ENCODE measurements around the gene ADH1A. TPM values are rescaled to one million over a fixed set of nuclear protein-coding genes. Genes with fewer than 3 reads are reported as not detected.

The ADH1A gene
- total and polyA plus RNA-seq, 2 of the 13 experiments (the other 11 are each of a cell fraction or from before 2014, with no cell fraction given) = 0.13 TPM; not detected in 1

DNA sequence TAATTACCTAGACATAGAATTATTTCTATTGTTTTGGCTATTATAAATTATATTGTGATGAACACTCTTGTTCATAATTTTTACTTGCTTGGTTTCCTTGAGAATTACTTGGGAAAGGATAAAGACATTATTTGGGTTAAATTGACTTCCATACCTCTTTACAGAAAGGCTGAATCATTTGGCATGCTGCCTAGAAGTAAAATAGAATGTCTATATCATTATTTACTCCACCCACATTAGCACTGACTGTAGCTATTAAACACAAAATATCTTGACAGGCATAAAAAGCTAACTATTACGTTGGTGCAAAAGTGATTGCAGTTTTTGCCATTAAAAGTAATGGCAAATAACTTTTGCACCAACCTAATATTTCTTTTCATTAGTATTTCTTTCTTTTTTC lies 42.1 kb downstream of the ADH1A start:
- no peak overlapping the region for H3K9ac ChIP-seq (ENCODE audit: insufficient read depth, low read depth, low read length)
- no peak overlapping the region for H3K27ac ChIP-seq (ENCODE audit: extremely low read length, insufficient read depth, low read length)
- peaks cover 18% of the 10 kb centered on the region for H3K4me1 ChIP-seq (ENCODE audit: insufficient read depth, low read length)
- H3K79me2 ChIP-seq (ENCODE audit: insufficient read depth, low read length) = no peaks in the 10 kb centered on the region
- H2AFZ ChIP-seq (ENCODE audit: low read length) = no peak overlapping the region
- FAIRE-seq = no peak
- WGBS (ENCODE audit: low lambda C conversion rate) = 90% methylated on average over 1 of the region's 1 CpG
- no peak for DNase-seq (ENCODE audit: low spot score)
- intact Hi-C loops (cut with micrococcal nuclease; ENCODE audit: unreplicated experiment) (no loop called here), in situ Hi-C loops (cut with HindIII; ENCODE audit: extremely low pct_ligation_motif_present, low pct_unique_long_range_greater_than_20kb) (no loop called here)
- no TSS peak for BruUV-seq (replicated peaks)
- no peak overlapping the region for H3K4me3 ChIP-seq (replicated peaks in 1 of 3; ENCODE audit: insufficient read depth in 1 of 3, low read depth in 2 of 3, low read length in 3 of 3)
- TF ChIP-seq NAIF1 (CRISPR knock-in tag; IDR thresholded peaks at IDR 0.05; ENCODE audit: borderline replicate concordance) (no peak), ZKSCAN1 (IDR thresholded peaks at IDR 0.05; ENCODE audit: low read length) (no peak), ZSCAN22 (CRISPR knock-in tag; IDR thresholded peaks at IDR 0.05) (no peak), ZNF598 (CRISPR knock-in tag; IDR thresholded peaks at IDR 0.05; ENCODE audit: borderline replicate concordance) (no peak), AFF4 (CRISPR knock-in tag; IDR thresholded peaks at IDR 0.05) (no peak), ZNF512B (CRISPR knock-in tag; IDR thresholded peaks at IDR 0.05; ENCODE audit: borderline replicate concordance) (no peak), DNMT3B (CRISPR knock-in tag; conservative IDR thresholded peaks at IDR 0.05) (no peak), ZFAT (CRISPR knock-in tag; conservative IDR thresholded peaks at IDR 0.05) (no peak), RFXAP (CRISPR knock-in tag; IDR thresholded peaks at IDR 0.05; ENCODE audit: borderline replicate concordance) (no peak), KLF6 (CRISPR knock-in tag; IDR thresholded peaks at IDR 0.05) (no peak), POLR2A (IDR thresholded peaks at IDR 0.05; ENCODE audit: insufficient read depth in 1 of 2, low read depth in 2 of 2, low read length in 2 of 2) (no peak), ZNF749 (CRISPR knock-in tag; IDR thresholded peaks at IDR 0.05; ENCODE audit: borderline replicate concordance) (no peak), RNF2 (conservative IDR thresholded peaks at IDR 0.05; ENCODE audit: low read depth) (no peak), ERF (CRISPR knock-in tag; IDR thresholded peaks at IDR 0.05) (no peak)
- TF ChIP-seq, protein P1, sequence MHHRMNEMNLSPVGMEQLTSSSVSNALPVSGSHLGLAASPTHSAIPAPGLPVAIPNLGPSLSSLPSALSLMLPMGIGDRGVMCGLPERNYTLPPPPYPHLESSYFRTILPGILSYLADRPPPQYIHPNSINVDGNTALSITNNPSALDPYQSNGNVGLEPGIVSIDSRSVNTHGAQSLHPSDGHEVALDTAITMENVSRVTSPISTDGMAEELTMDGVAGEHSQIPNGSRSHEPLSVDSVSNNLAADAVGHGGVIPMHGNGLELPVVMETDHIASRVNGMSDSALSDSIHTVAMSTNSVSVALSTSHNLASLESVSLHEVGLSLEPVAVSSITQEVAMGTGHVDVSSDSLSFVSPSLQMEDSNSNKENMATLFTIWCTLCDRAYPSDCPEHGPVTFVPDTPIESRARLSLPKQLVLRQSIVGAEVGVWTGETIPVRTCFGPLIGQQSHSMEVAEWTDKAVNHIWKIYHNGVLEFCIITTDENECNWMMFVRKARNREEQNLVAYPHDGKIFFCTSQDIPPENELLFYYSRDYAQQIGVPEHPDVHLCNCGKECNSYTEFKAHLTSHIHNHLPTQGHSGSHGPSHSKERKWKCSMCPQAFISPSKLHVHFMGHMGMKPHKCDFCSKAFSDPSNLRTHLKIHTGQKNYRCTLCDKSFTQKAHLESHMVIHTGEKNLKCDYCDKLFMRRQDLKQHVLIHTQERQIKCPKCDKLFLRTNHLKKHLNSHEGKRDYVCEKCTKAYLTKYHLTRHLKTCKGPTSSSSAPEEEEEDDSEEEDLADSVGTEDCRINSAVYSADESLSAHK (CRISPR knock-in tag; IDR thresholded peaks at IDR 0.05; ENCODE audit: borderline replicate concordance) = no peak
- TF ChIP-seq, protein P2, sequence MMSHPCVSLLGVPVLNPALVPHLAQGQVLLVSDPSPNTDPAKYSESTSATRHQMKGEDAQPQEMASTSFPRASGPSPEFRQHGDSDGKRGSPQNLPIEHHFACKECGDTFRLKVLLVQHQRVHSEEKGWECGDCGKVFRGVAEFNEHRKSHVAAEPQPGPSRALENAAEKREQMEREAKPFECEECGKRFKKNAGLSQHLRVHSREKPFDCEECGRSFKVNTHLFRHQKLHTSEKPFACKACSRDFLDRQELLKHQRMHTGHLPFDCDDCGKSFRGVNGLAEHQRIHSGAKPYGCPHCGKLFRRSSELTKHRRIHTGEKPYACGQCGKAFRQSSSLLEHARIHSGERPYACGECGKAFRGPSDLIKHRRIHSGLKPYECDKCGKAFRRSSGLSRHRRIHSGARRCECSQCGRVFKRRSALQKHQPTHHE (CRISPR knock-in tag; IDR thresholded peaks at IDR 0.05; ENCODE audit: borderline replicate concordance) = no peak
- H3K9me3 ChIP-seq (ENCODE audit: low read length) = peaks cover 7% of the 10 kb centered on the region
- no peaks in the 10 kb centered on the region for H3K36me3 ChIP-seq (replicated peaks in 1 of 2; ENCODE audit: control insufficient read depth in 1 of 2, insufficient read depth in 2 of 2, low read length in 2 of 2)
- ChIA-PET CTCF (ENCODE audit: low intra/inter-chr PET ratio, low total read pairs) (no interaction called here), POLR2A (no interaction called here)
- H4K20me1 ChIP-seq (ENCODE audit: insufficient read depth, low read length) = no peaks in the 10 kb centered on the region
- no peaks in the 10 kb centered on the region for H3K27me3 ChIP-seq (ENCODE audit: control insufficient read depth in 1 of 2, insufficient read depth in 2 of 2, low read length in 2 of 2)
- no peak for ATAC-seq
- H3K4me2 ChIP-seq (ENCODE audit: low read depth, low read length) = no peak overlapping the region

Data from HepG2 (cell line).